HG03469 (cell line): ENCODE measurements around the gene STAM2.

Experiments
- ATAC-seq: cut with Tn5 transposase; IDR thresholded peaks from one replicate; pipeline ENCODE4 v1.9.1; 2021; ENCODE audit warnings: mild to moderate bottlenecking, moderate library complexity, moderate number of reproducible peaks; ENCODE audit not compliant: unreplicated experiment

STAM2 gene

GRCh38 chr2:152078023-152078422, 97.5 kb downstream of the STAM2 start:
- no peak for ATAC-seq

- ATAC-seq, result no peak
Observed at GRCh38 chr2:152075461-152076050, 100.0 kb downstream of the STAM2 start.

GRCh38 chr2:152072011-152072410, 103.6 kb downstream of the STAM2 start:
- ATAC-seq, result no peak

- no peak for ATAC-seq
Observed at GRCh38 chr2:152071518-152071917, 104.0 kb downstream of the STAM2 start.

- peak; percentile 59 for ATAC-seq
Observed at GRCh38 chr2:152071092-152071491, 104.5 kb downstream of the STAM2 start.

GRCh38 chr2:152068226-152068625, 107.3 kb downstream of the STAM2 start:
- ATAC-seq, result no peak

GRCh38 chr2:152067823-152068222, 107.7 kb downstream of the STAM2 start:
- ATAC-seq, result no peak
